ENCODE results near the gene C1QA. TPM values are rescaled to one million over a fixed set of nuclear protein-coding genes. Genes with fewer than 3 reads are reported as not detected.
A peak's percentile ranks its signal among the peaks of the same experiment; 100 is the strongest.

The C1QA gene, protein sequence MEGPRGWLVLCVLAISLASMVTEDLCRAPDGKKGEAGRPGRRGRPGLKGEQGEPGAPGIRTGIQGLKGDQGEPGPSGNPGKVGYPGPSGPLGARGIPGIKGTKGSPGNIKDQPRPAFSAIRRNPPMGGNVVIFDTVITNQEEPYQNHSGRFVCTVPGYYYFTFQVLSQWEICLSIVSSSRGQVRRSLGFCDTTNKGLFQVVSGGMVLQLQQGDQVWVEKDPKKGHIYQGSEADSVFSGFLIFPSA
- 10 to 100 TPM in 1 of 2 donors, 1 to 10 TPM in 1; 8.7 to 29.8 TPM for total RNA-seq
- 142 TPM for polyA plus RNA-seq (ENCODE audit: insufficient read depth, low read depth, low replicate concordance)
- long read RNA-seq, donor 1, transcript C1QA-201 (3 exons, 1,143 nt) = major isoform, 19 of 35 reads
- long read RNA-seq, donor 1, partial matches to known transcripts = 14 of 35 reads
- long read RNA-seq, donor 1, other reads (novel, unspliced or antisense) = 0 of 35 reads
- long read RNA-seq, donor 2, transcript C1QA-201 (3 exons, 1,143 nt) = major isoform, 10 of 13 reads
- long read RNA-seq, donor 2, partial matches to known transcripts = 0 of 13 reads
- long read RNA-seq, donor 2, other reads (novel, unspliced or antisense) = 0 of 13 reads

DNA sequence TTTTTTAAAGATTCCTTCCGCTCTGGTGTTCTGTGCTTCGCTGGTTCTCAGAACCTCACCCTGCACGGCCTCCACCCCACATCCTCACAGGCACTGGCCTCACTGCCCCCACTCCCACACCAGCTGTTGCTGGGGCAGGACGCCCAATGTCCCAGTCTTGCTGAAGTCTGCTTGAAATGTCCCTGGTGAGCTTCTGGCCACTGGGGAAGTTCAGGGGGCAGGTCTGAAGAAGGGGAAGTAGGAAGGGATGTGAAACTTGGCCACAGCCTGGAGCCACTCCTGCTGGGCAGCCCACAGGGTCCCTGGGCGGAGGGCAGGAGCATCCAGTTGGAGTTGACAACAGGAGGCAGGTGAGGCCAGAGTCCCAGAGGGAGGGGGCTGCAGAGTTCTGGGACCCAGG lies at the start of gene C1QA:
Gene C1QA (plus strand): TSS at position 276 of the 400 bp plus-strand sequence. CDS start 989 bp downstream, outside the sequence.
- intact Hi-C loops (cut with DNase I; ENCODE audit: low total_unique reads) = no loop called here
- no peak for TF ChIP-seq POLR2A (IDR thresholded peaks at IDR 0.05)
- TF ChIP-seq, protein P1, sequence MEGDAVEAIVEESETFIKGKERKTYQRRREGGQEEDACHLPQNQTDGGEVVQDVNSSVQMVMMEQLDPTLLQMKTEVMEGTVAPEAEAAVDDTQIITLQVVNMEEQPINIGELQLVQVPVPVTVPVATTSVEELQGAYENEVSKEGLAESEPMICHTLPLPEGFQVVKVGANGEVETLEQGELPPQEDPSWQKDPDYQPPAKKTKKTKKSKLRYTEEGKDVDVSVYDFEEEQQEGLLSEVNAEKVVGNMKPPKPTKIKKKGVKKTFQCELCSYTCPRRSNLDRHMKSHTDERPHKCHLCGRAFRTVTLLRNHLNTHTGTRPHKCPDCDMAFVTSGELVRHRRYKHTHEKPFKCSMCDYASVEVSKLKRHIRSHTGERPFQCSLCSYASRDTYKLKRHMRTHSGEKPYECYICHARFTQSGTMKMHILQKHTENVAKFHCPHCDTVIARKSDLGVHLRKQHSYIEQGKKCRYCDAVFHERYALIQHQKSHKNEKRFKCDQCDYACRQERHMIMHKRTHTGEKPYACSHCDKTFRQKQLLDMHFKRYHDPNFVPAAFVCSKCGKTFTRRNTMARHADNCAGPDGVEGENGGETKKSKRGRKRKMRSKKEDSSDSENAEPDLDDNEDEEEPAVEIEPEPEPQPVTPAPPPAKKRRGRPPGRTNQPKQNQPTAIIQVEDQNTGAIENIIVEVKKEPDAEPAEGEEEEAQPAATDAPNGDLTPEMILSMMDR (IDR thresholded peaks at IDR 0.05) = no peak
- Histone ChIP-seq H3K4me1 (no peaks in the 10 kb centered on the region), H3K36me3 (ENCODE audit: low read depth, missing control alignments) (no peaks in the 10 kb centered on the region), H3K27ac (no peak within 1 kb of the TSS), H3K9me3 (no peaks in the 10 kb centered on the region), H3K4me3 (no peak within 1 kb of the TSS), H3K27me3 (no peaks in the 10 kb centered on the region)
- DNase-seq = peak; percentile 44
- 48 to 56% methylated on average over 5 of the region's 5 CpGs for WGBS, 2 donors

DNA sequence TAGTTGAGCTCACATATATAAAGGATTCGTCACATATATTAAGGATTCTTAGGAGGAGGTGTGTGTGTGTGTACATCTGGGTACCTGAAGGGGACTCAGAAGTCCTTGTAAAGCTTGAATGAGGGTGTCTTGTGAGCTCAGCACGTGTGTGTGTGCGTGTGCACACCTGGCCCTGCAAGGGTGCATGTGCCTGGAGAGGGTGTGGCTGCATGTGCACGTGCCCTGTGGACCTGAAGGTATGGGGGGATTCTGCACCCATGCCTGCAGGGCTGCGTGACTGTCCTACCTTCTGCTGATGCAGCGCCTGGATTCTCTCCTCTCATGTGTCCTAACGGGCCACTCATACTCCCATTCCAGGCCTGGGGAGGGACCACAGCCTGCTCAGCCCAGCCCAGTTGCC lies 49.2 kb upstream of the C1QA start:
- intact Hi-C loops (cut with DNase I; ENCODE audit: low total_unique reads) = no loop called here
- TF ChIP-seq, protein P1 (IDR thresholded peaks at IDR 0.05) = no peak
- no peak for TF ChIP-seq POLR2A (IDR thresholded peaks at IDR 0.05)
- Histone ChIP-seq H3K4me1 (no peaks in the 10 kb centered on the region), H3K9me3 (no peaks in the 10 kb centered on the region), H3K27me3 (no peaks in the 10 kb centered on the region), H3K36me3 (ENCODE audit: low read depth, missing control alignments) (no peaks in the 10 kb centered on the region), H3K27ac (no peak overlapping the region), H3K4me3 (no peak overlapping the region)
- DNase-seq = no peak
- WGBS, 2 donors = 69 to 95% methylated on average over 3 to 7 of the region's 7 CpGs

DNA sequence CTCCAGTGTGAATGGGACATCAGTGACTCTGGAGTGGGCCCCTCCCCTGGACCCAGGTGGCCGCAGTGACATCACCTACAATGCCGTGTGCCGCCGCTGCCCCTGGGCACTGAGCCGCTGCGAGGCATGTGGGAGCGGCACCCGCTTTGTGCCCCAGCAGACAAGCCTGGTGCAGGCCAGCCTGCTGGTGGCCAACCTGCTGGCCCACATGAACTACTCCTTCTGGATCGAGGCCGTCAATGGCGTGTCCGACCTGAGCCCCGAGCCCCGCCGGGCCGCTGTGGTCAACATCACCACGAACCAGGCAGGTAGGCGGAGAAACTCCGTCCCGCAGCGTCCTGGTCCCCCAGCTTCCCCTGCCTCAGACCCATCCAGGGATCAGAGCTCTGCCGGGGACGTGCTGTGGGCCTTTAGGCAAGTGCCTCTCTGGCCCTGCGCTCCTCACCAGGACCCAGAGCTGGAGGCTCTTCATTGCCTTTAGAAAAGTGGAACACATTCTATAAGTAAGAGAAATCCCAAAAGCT lies 47.5 kb upstream of the C1QA start:
- no peak for TF ChIP-seq POLR2A (IDR thresholded peaks at IDR 0.05)
- TF ChIP-seq, protein P1 (IDR thresholded peaks at IDR 0.05) = no peak
- no peaks in the 10 kb centered on the region for H3K9me3 ChIP-seq
- H3K4me1 ChIP-seq = no peaks in the 10 kb centered on the region
- H3K4me3 ChIP-seq = no peak overlapping the region
- H3K27me3 ChIP-seq = no peaks in the 10 kb centered on the region
- intact Hi-C loops (cut with DNase I; ENCODE audit: low total_unique reads) = no loop called here
- 86 to 90% methylated on average over 12 to 17 of the region's 24 CpGs for WGBS, 2 donors
- no peak overlapping the region for H3K27ac ChIP-seq
- no peak for DNase-seq
- H3K36me3 ChIP-seq (ENCODE audit: low read depth, missing control alignments) = no peaks in the 10 kb centered on the region

DNA sequence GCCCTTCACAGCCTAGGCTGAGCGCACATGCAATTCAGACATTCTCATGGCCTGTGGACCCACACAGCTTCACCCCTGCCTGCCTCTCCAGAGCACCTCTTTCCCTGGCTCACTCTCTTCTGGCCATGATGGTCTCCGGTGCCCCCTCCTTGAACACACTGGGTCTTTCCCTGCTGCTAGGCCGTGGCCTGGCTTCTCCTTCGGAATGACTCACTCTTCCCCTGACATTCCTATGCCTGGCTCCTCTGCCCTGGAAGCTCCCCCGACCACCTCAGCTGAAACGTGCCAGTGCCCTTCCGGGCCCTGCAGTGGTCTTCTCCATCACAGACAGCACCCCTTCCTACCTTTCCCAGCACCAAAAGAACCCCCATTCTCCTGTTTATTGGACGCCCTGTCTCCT lies 44.9 kb upstream of the C1QA start:
- Histone ChIP-seq H3K4me3 (no peak overlapping the region), H3K27ac (no peak overlapping the region), H3K4me1 (no peaks in the 10 kb centered on the region), H3K9me3 (no peaks in the 10 kb centered on the region), H3K36me3 (ENCODE audit: low read depth, missing control alignments) (no peaks in the 10 kb centered on the region), H3K27me3 (no peaks in the 10 kb centered on the region)
- no peak for DNase-seq
- intact Hi-C loops (cut with DNase I; ENCODE audit: low total_unique reads) = no loop called here
- TF ChIP-seq POLR2A (IDR thresholded peaks at IDR 0.05) = no peak
- TF ChIP-seq, protein P1 (IDR thresholded peaks at IDR 0.05) = no peak
- 74 to 77% methylated on average over 8 of the region's 8 CpGs for WGBS, 2 donors
